GM19324 (cell line): ENCODE measurements around the gene B3GALNT2.
"Not testable (repeated sequence)": the region's sequence is repeated elsewhere in the genome, so short reads cannot be mapped to it uniquely, and the experiment has no call there.

Experiments
- ATAC-seq: cut with Tn5 transposase; IDR thresholded peaks from one replicate; pipeline ENCODE4 v1.9.1; 2021; ENCODE audit warnings: mild to moderate bottlenecking, moderate library complexity; ENCODE audit not compliant: unreplicated experiment, low FRiP score

B3GALNT2 gene

DNA sequence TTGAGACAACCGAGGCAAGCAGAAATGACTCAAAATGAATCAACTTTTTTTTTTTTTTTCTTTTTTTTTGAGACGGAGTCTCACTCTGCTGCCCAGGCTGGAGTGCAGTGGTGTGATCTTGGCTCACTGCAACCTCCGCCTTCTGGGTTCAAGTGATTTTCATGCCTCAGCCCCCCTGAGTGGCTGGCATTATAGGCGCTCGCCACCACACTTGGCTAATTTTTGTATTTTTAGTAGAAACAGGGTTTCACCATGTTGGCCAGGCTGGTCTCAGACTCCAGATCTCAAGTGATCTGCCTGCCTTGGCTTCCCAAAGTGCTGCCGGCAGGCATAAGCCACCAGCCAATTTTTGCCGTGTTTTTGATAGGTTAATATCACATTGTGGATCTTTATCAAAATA is 46.4 kb downstream of the B3GALNT2 start:
- ATAC-seq: not testable (repeated sequence)

DNA sequence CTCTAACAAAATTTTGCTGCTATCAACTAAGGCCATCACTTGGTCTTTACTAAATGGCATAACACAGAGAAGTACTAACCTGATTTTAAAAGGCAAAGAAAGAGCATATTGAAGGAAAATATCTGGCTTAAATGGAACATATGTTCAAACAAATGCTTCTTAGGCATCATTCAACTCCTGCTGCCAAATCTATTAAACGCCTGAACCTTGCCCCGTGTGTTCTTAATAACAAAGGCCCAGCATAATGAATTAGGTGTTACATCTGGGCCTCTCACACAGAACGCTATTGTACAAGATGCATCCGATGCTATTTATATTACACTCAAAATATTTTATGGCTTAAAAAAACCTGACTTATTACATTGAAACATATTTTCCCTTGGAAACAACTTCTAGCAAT is 48.4 kb downstream of the B3GALNT2 start:
- no peak for ATAC-seq

DNA sequence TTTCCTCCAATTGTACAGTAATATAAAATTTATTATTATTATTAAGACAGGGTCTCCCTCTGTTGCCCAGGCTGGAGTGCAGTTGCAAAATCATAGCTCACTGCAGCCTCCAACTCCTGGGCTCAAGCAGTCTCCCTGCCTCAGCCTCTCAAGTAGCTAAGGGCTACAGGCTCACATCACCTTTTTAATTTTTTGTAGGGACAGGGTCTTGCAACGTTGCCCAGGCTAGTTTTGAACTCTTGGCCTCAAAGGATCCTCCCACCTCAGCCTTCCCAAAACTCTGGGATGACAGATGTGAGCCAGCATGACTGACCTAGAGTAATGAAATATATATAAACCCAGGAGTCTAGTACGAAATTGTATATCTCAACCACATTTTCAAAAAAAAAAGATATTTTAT is 49.2 kb downstream of the B3GALNT2 start:
- ATAC-seq: no peak

DNA sequence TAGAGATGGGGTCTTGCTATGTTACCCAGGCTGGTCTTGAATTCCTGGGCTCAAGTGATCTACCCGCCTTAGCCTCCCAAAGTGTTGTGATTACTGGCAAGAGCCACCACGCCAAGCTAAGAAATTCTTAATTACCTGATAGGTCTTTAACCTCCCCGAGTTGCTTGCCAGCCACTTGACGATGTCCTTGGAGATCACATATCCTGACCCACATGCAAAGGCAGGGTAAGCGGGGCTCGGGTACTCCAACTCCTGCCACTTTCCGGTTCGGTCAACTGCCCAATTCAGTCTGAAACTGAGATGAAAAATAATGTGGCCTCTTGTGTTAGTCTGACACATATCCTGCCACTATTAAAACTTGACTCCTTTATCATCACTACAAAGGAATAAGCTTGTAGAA is 50.2 kb downstream of the B3GALNT2 start:
- no peak for ATAC-seq

DNA sequence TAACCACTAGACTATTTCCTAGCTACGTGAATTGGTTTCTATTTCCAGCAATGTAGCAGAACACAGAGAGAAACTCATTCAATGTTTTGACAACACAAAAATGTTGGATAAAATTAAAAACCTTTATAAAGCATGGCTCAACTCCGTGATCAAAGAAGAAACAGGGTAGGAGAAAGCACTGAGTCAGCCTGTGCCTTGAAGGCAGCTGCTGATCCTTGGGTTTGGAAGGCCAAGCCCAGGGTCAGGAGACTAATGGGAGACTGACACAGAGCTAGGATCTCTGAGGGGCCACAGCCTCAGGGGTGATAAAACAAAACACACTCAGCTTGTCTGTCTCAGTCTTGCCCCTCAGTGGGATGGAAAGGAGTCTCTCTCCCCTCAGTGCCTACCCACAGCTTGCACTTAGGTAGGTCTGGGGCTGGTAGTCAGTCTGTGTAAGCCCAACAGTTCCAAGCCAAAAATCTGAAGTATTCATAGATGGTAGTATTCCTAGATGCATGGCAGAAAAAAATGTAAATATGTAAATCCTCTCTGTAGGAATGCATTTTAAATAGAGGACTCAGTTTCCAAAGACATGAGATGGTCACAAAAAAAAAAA is 53.3 kb downstream of the B3GALNT2 start:
- ATAC-seq: no peak

DNA sequence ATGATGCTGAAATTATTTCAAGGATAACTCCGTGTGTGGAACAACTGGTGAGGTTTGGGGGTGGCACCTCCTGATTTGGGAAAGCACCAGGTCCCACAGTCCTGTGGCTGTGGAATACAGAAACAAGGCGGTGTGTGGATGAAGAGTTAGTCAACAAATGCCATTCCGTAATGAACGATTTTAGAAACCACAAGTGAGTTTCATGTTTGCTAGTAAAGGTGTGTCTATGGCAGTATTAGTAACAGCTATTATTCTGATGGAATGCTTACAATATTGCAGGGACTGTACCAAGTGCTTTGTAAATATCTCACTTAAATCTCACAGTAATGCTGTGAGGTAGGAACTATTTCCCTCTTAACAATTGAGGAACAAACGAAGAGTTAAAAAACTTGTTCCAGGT is 53.8 kb downstream of the B3GALNT2 start:
- no peak for ATAC-seq

DNA sequence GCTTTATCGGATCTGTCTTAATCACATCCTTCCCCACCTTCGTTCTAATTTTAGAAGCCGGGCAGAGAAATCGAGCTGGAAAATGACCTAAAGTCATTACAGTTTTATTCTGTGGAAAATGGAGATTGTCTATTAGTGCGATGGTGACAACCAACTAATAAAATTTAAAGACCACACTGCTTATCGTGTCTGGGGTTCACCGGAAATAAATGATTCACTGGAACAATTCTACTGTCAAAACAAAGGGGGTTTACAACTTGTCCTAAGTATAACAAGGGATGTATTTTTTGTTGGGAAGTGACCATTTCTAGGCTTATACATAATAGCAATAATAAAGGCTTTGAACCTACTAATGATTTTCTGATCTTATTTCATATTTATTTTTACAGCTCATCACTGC is 55.6 kb downstream of the B3GALNT2 start:
- ATAC-seq: no peak

DNA sequence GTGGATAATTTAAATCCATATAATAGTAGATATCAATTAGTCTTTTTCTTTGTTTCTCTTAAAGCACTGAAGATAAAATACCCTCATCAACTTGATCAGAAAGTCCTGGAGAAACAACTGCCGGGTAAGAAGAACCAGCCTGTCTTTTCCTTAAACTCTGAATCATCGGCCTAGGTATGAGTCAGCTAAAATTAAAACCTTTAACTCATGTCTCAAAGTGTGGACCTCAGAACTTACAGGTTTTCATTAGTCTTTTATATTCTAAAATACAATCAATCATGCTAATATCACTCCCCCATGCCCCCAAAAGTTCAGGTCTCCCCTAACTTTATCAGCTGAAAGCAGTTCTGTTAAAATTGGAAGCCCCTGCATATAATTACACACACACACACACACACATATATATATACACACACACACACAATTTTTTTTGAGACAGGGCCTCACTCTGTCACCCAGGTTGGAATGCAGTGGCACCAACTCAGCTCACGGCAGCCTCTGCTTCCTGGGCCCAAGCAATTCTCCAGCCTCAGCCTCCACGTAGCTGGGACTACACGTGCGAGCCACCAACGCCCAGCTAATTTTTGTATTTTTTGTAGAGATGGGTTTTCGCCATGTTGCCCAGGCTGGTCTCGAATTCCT is 61.3 kb downstream of the B3GALNT2 start:
- no peak for ATAC-seq

DNA sequence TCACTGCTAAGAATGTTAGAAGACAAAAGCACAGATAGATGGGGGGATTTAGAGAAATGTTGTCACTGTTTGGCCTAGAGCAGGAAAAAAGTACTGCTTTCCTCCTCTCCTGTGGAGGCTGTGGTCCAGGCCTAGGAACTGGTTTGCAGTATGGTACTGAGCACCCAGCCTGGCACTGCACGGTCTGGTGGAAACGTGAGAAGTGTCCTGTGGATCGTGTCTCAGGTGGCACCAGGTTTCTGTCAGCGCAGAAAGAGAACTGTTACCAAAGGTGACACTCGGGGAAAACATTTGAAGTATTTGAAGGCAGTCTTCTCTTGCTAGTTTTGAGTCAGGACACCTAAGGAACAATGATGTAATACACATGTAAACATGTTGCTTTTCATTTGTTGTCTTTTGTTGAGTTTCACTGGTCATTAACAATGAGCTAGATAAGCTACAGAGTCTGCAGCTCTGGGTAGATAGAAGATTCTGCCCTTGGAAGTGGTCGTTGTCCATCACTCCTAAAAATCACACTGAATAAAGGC is 63.0 kb downstream of the B3GALNT2 start:
- ATAC-seq: no peak

DNA sequence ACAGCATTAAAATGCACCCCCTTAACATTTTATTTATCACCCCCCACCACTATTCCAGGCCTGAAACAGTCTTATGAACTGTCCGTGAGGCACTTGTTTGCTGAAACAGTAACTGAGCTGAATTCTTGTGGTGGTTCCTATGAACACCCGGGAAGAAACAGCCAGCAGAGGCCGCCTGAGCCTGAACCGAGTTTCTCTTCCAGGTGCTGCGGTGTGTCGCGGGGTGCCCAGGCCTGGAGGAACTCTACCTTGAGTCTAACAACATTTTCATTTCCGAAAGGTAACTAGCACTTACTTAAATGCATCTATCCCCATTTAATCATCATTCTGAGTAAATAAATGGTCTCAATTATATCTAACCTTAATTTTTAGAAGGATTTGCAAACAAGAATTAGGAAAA is 70.3 kb downstream of the B3GALNT2 start:
- ATAC-seq: no peak

DNA sequence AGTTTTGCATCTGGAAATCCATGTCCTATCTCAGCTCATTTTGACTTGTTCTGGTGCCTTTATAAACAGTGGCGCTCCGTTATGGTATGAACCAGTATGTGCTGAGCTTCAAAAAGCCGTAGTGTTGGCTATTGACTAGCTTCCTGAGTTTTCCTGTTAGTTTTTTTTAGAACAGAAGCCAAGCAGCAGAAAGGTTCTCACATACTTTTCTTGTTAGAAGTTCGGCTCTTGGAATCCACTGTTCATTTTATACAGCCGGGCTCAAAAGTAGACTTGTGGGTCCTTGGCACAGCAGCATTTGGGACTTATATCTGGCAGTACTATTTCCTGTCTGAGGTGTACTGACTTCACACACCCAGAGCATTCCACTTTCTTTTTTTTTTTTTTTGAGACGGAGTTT is 73.3 kb downstream of the B3GALNT2 start:
- no peak for ATAC-seq

DNA sequence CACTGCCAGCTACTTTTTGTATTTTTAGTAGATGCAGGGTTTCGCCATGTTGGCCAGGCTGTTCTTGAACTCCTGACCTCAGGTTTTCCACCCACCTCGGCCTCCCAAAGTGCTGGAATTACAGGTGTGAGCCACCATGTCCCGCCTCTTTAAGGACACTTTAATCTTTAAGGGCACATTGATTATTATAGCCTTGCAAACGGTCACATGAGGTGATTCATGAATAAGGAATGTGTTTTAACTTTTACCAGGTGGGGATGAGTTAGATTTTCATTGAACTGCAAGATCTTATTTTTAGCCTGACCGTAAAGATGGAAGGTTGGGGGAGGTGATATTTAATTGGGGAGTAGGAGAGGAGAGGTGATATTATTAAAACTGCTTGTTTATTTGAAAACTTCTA is 75.1 kb downstream of the B3GALNT2 start:
- ATAC-seq: no peak

DNA sequence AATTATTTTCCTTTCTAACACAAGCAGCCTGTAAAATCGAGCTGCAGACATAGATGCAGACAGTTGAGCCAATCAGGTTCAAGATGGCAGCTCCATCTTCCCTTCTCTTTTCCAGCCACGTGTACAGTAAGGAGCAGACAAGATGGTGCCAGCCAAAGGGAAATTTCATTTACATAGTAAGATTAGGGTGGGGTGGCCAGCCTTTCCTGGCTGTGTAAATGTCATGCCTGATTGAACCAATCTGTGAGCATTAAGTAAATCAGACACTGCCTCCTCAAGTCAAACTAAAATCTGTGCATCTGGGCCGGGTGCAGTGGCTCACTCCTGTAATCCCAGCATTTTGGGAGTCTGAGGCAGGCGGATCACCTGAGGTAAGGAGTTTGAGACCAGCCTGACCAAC is 76.8 kb downstream of the B3GALNT2 start:
- ATAC-seq: no peak

DNA sequence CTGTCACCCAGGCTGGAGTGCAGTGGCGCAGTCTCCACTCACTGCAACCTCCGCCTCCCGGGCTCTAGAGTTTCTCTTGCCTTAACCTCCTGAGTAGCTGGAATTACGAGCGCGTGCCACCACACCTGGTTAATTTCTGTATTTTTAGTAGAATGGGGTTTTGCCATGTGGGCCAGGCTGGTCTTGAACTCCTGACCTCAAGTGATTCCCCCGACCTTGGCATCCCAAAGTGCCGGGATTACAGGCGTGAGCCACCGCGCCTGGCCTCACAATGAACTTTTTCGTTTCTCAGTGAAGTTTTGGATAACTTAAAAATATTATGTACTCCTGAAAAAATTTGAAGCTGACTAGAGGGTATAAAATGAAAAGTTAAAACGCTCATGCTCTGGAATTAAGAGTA is 77.6 kb downstream of the B3GALNT2 start:
- no peak for ATAC-seq

DNA sequence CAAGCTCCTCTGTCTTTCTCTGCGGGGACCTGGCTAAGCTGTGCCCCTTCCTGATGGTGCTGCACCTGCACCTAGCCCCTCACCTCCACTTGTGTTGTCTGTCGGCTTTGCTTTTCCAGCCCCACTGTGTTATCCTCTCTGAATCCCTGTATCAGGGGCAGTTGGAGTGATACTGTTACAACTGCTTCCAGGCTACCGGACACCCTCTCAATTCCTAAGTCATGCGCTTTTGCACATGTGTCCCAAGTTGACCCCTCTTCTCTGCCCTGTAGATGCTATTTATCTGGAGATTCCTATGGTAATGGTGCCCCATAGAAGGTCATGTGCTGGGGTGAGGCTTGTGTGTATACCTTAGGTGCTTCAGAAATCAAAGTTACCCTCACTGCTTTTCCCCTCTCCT is 78.1 kb downstream of the B3GALNT2 start:
- ATAC-seq: no peak

DNA sequence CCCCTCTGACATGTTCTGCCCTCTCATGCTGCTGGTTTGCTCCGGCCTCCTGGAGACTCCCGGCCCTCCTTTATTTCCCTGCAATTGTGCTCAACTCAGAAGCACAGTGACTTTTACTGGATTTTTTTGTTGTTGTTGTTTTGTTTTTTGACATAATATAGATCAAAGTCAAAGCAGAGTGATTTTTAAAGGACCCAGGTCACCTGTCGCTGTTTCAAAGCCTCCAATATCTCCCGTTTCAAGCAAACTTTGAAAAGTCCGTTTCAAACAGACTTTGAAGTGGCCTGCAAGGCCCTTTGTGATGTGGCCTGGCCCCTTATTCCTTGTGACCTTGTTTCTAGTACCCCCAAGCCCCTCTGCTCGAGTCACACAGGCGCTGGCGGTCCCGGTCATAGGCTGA is 78.9 kb downstream of the B3GALNT2 start:
- no peak for ATAC-seq

DNA sequence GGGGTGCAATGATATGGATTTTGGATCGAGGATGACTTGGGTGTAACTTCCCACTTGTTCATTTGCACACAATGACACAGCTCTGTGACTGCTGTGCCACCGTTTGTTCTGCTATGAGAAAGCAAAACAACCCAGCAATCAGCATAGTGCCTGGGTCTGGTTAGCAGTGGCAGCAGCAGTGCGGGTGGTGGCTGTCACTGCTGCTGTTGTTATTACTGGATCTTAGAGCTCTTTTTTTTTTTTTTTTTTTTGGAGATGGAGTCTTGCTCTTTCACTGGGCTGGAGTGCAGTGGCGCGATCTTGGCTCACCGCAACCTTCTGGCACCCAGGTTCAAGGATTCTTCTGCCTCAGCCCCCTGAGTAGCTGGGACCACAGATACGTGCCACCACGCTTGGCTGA is 80.2 kb downstream of the B3GALNT2 start:
- ATAC-seq: no peak

DNA sequence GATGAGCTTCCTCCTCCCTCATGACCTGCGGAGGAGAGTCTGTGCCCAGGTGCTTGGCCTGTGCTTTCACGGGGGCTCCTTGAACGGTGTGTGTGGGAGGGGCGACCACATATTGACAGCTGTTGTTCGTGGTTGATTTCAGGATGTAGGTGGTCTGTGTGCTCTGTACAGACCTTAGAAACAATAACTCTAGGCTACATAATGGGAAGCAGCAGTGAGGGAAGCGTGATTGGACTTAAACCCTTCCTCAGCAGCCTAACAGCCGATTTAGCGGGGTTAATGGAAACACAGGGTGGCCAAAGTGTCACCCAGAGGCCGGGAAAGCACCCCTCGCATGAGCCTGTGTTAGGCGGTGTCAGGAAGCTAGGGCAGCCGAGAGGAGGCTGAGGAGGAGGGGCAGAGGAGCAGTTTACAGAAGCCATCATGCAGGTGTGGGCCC is 81.0 kb downstream of the B3GALNT2 start:
- ATAC-seq: no peak

DNA sequence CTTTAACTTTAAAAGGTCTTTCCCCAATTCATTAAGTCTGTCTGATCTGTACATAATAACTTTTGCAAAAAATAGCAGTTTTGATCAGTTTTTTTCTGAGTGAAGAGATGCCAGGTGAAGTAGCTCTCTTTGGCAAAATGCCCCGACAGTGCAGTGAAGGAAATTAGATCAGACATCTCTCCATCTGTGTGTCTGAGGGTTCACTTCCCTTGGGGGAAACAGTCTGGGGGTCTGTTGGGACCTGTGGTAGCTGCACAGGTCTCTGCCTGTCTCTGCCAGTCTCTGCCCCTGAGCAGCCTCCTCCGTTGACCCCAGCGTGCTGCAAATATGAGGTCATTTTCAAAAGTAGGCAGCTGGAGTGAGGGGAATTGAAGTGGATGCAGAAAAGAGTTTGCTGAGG is 82.5 kb downstream of the B3GALNT2 start:
- ATAC-seq: no peak

DNA sequence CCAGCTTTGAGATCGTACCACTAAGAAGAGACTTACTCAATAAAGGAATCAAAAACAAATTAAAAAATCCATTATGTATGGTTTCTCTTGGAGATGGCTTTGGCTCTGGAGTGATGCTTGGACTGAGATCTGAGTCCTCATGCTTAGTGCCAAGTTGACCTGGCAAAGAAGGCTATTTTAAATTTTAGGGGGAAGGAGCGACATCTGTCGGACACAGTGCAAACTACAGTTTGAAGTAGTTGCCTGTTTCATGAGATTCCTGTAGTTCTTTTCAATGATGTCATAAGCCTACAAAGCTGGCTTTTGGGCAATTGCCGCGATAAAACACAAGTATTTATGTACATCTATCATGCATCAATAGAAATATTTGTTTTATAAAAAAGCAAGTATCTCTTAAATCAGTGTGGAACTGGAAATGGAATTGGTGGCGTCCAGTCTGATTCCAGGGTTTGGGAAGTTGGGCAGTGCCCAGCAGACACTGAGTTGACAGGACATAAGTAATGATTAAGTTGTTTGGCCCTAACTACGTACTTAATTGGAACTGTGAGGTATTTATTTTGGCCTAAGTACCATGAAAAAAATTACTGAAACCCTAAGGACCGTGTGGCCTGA is 87.1 kb downstream of the B3GALNT2 start:
- no peak for ATAC-seq

DNA sequence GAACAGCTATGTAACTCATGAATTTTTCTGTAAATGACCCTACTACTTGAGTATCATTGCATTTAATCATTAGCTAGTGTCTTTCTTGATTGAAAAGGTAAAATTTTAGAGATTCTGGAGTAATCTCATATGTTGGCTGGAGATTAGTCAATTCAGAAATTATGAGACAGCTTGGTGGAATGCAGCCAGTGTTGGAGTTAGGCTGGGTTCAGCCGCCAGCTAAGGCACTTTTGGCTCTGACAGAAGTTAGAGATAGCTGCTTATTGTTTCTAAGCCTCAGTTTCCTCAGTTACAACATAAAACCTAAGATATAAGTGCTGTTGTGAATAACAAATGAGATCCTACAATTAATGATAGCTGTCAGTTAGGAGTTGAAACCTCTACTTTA is 87.6 kb downstream of the B3GALNT2 start:
- ATAC-seq: no peak
